ENCODE results near the gene ZNG1F.
"Not testable (repeated sequence)": the region's sequence is repeated elsewhere in the genome, so short reads cannot be mapped to it uniquely, and the experiment has no call there.

Gene ZNG1F

DNA sequence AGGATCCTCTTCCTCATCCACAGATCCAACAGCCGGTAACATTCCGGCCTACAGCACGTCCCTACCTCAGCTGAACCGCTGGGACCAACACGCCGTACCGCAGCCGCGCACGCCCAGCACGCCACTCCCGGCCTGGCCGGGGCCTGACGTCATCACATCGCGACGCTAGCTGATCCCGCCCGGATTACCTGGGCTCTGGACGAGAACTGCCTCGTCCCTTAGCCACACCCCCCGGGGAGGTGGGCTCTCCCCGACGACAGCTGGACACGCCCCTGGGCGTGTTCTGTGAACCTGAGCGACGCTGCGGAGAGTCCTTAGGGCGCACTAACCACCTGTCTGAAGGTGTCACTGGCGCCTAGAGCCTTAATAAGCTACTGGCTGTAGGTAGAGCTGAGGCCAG, at the start of gene ZNG1F:
Gene ZNG1F, minus strand, starts transcription at position 101 of the 400 bp plus-strand sequence. Its CDS starts 59 bp downstream, at position 42.
- not testable (repeated sequence) for H3K4me1 Mint-ChIP-seq; H3K4me3 Mint-ChIP-seq; H3K27me3 Mint-ChIP-seq (ENCODE audit: low read depth); H3K36me3 Mint-ChIP-seq (ENCODE audit: low read depth); H3K9me3 Mint-ChIP-seq; H3K27ac Mint-ChIP-seq

- H3K9me3 Mint-ChIP-seq: peaks cover 33% of the 10 kb centered on the region
- H3K27ac Mint-ChIP-seq; H3K4me1 Mint-ChIP-seq; H3K4me3 Mint-ChIP-seq; H3K36me3 Mint-ChIP-seq (ENCODE audit: low read depth): not testable (repeated sequence)
- peaks cover 14% of the 10 kb centered on the region for H3K27me3 Mint-ChIP-seq (ENCODE audit: low read depth)
Observed at GRCh38 chr9:41237110-41237749, 48.1 kb upstream of the ZNG1F start.

GRCh38 chr9:41236486-41237109, 47.5 kb upstream of the ZNG1F start:
- not testable (repeated sequence) for H3K4me3 Mint-ChIP-seq; H3K4me1 Mint-ChIP-seq; H3K36me3 Mint-ChIP-seq (ENCODE audit: low read depth); H3K27ac Mint-ChIP-seq
- peaks cover 14% of the 10 kb centered on the region for H3K27me3 Mint-ChIP-seq (ENCODE audit: low read depth)
- peaks cover 33% of the 10 kb centered on the region for H3K9me3 Mint-ChIP-seq

DNA sequence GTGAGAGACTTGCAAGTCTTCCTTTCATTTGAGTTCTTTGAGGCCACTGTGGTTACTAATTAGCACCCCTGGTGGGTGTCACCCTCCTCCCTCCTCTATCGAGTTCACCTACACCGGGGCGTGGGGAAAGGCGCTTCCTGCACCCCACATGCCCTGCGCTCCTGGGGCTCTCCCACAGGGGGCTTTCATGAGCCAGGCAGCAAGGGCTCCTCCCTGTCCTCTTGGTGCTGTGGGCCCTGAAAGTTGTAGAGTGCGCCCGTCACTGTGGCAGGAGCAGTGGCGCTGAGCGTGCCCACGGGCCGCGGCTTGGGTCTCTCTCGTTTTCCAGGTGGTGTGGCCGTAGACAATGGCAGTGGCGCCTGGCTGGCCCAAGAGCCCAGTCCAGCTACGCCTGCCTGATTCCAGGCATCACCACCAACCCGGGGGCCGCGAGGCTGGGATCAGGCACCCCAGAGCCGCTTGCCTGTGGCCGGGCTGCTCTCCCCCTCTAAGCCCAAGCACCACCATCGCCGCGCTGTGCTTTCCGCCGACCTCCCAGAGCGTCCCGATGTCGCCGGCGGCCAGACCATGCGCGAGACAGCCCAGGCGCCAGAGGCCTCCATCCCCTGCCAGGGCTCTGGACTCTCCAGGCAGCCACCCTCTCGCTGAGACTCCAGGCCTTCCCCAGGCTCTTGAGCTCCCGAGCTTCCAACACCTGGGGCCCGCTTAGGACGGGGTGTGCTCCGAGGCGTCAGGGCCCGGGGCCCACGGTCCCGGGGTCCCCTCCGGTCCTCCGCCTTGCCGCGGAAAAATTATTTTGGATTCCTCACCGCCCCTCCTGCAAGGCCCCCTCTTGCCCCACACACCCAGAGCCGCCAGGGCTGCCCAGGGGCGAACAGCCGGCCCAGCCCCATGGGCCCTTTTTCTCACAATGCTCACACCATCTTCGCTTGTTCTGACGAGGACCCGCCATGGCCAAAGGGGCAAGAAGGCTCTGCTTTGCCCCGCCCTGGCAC, 46.0 kb upstream of the ZNG1F start:
- H3K27me3 Mint-ChIP-seq (ENCODE audit: low read depth): peaks cover 14% of the 10 kb centered on the region
- H3K36me3 Mint-ChIP-seq (ENCODE audit: low read depth): not testable (repeated sequence)

GRCh38 chr9:41234221-41234620, 45.1 kb upstream of the ZNG1F start:
- Mint-ChIP-seq H3K27me3 (ENCODE audit: low read depth) (peaks cover 14% of the 10 kb centered on the region), H3K9me3 (peaks cover 22% of the 10 kb centered on the region)
- not testable (repeated sequence) for H3K4me1 Mint-ChIP-seq; H3K36me3 Mint-ChIP-seq (ENCODE audit: low read depth); H3K27ac Mint-ChIP-seq; H3K4me3 Mint-ChIP-seq

More for the DNA sequence above, 46.0 kb upstream of the ZNG1F start:
- H3K9me3 Mint-ChIP-seq: peaks cover 23% of the 10 kb centered on the region
- not testable (repeated sequence) for H3K4me3 Mint-ChIP-seq, H3K4me1 Mint-ChIP-seq, H3K27ac Mint-ChIP-seq

- Mint-ChIP-seq H3K27me3 (ENCODE audit: low read depth) (peaks cover 14% of the 10 kb centered on the region), H3K9me3 (peaks cover 17% of the 10 kb centered on the region)
- not testable (repeated sequence) for H3K4me1 Mint-ChIP-seq; H3K4me3 Mint-ChIP-seq; H3K27ac Mint-ChIP-seq; H3K36me3 Mint-ChIP-seq (ENCODE audit: low read depth)
Observed at GRCh38 chr9:41232326-41232725, 43.2 kb upstream of the ZNG1F start.

GRCh38 chr9:41230418-41230817, 41.3 kb upstream of the ZNG1F start:
- H3K4me1 Mint-ChIP-seq; H3K27ac Mint-ChIP-seq; H3K4me3 Mint-ChIP-seq; H3K9me3 Mint-ChIP-seq; H3K36me3 Mint-ChIP-seq (ENCODE audit: low read depth): not testable (repeated sequence)
- H3K27me3 Mint-ChIP-seq (ENCODE audit: low read depth): peaks cover 12% of the 10 kb centered on the region

DNA sequence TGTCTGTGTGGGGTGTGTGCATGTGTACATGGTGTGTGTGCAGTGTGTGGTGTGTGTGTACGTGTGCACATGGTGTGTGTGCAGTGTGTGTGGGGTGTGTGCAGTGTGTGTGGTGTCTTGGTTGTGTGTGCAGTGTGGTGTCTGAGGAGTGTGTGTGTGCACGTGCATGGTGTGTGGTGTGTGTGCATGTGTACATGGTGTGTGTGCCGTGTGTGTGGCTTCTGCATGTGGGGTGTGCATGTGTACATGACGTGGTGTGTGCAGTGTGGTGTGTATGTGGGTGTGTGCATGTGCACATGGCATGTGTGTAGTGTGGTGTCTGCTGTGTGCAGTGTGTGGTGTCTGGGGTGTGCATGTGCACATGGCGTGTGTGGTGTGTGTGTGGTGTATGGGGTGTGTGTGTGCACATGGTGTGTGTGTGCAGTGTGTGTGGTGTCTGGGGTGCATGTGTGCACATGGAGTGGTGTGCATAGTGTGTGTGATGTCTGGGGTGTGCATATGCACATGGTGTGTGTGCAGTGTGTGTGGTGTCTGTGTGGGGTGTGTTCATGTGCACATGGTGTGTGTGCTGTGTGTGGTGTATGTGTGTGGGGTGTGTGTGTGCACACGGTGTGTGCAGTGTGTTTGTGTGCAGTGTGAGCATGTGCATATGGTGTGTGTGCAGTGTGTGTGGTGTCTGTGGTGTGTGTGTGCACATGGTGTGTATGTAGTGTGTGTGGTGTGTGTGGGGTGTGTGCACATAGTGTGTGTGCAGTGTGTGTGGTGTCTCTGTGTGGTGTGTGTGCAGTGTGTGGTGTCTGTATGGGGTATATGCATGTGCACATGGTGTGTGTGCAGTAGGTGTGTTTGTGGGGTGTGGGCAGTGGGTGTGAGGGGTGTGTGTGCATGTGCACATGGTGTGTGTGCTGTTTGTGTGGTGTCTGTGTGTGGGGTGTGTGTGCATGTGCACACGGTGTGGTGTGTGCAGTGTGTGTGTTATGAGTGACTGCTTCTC, 40.6 kb upstream of the ZNG1F start:
- Mint-ChIP-seq H3K4me3 (no peak overlapping the region), H3K9me3 (peaks cover 5% of the 10 kb centered on the region), H3K27ac (no peak overlapping the region), H3K4me1 (no peaks in the 10 kb centered on the region), H3K27me3 (ENCODE audit: low read depth) (peaks cover 9% of the 10 kb centered on the region), H3K36me3 (ENCODE audit: low read depth) (no peaks in the 10 kb centered on the region)
- TF ChIP-seq CTCF (IDR thresholded peaks at IDR 0.05; ENCODE audit: unreplicated experiment in 3 of 3): no peak

DNA sequence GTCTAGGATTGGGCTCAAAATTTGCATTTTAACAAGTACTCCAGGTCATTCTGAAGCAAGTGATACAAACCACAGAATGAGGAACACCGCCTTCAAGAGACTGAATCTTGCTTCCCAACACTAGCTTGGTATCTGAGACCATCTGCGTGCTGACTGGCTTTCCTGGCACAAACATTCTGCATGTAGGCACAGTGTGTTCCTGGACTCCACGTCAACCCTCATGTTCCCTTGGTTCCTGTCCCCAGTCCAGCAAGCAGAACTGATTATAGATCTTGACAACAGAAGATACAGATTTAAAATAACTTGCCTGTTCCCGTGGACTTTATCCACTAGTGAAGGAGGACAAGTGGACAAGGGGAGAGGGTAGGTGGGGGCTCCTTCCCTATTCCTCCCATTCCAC, 30.7 kb upstream of the ZNG1F start:
- not testable (repeated sequence) for H3K36me3 Mint-ChIP-seq (ENCODE audit: low read depth); H3K27me3 Mint-ChIP-seq (ENCODE audit: low read depth); H3K27ac Mint-ChIP-seq; H3K9me3 Mint-ChIP-seq; H3K4me1 Mint-ChIP-seq; H3K4me3 Mint-ChIP-seq

DNA sequence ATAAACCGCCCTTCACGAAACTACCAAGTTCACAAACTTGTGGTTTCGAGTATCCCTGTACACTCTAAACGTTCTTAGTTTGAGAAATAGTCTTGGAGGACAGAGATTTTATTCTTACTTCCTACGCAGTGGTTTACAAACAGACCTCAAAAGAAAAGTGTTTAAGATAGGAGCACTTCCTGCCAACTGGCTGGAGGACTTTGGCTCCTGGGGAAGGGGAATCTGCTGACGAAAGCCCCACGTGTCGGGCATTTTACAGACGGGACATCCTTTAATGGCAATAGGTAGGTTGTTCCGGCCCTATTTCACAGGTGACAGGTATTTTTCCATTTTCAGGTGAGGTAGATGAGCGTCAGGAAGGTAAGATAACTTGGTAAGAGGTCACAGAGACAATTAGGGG, 678 bp downstream of the ZNG1F start:
- not testable (repeated sequence) for H3K4me1 Mint-ChIP-seq; H3K9me3 Mint-ChIP-seq; H3K27me3 Mint-ChIP-seq (ENCODE audit: low read depth); H3K36me3 Mint-ChIP-seq (ENCODE audit: low read depth); H3K4me3 Mint-ChIP-seq; H3K27ac Mint-ChIP-seq

- H3K9me3 Mint-ChIP-seq; H3K27me3 Mint-ChIP-seq (ENCODE audit: low read depth); H3K4me3 Mint-ChIP-seq; H3K36me3 Mint-ChIP-seq (ENCODE audit: low read depth); H3K27ac Mint-ChIP-seq; H3K4me1 Mint-ChIP-seq: not testable (repeated sequence)
Observed at GRCh38 chr9:41174994-41175393, 14.1 kb downstream of the ZNG1F start.

GRCh38 chr9:41150116-41150515, 39.0 kb downstream of the ZNG1F start:
- H3K4me1 Mint-ChIP-seq; H3K27me3 Mint-ChIP-seq (ENCODE audit: low read depth); H3K4me3 Mint-ChIP-seq; H3K36me3 Mint-ChIP-seq (ENCODE audit: low read depth); H3K9me3 Mint-ChIP-seq; H3K27ac Mint-ChIP-seq: not testable (repeated sequence)

GRCh38 chr9:41141878-41142277, 47.2 kb downstream of the ZNG1F start:
- not testable (repeated sequence) for H3K36me3 Mint-ChIP-seq (ENCODE audit: low read depth); H3K4me3 Mint-ChIP-seq; H3K4me1 Mint-ChIP-seq; H3K9me3 Mint-ChIP-seq; H3K27ac Mint-ChIP-seq; H3K27me3 Mint-ChIP-seq (ENCODE audit: low read depth)

Data from nephron (organoid).